GM19043 (cell line): ENCODE results near the gene FILIP1.

Experiments
- ATAC-seq: cut with Tn5 transposase; IDR thresholded peaks from one replicate; pipeline ENCODE4 v1.9.1; 2021; ENCODE audit warnings: low read depth; ENCODE audit not compliant: unreplicated experiment

FILIP1 gene

DNA sequence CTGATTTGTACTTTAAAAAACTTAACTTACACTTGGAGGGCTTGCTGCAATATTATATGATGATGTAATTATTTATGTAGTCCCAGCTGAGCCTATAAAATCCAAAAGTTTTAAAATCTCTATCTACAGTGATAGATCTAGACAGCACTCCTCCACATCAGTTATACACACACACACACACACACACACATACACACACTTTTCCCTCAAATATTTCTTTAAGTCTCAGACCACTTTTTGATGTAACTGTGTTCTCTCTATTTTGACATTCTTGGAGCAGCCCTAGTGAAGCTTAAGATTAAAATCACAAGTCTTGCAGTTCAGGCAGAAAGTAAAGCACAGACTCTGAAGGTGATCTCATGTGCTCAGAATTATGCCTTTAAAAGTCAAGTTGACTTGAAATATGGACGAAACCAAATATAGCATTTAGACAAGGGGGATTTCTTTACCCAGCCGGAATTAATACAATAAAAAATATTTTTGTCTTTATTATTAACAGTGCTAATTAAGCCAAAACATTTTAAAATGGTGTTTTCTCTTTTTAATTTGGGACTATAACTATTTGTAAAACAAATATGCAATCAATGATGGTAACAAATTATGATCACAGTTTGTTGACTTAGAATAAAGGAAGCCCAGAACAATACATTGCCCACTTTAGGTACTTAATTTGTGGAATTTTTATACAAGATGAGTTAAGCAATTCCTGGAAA lies 145.5 kb downstream of the FILIP1 start:
- no peak for ATAC-seq

DNA sequence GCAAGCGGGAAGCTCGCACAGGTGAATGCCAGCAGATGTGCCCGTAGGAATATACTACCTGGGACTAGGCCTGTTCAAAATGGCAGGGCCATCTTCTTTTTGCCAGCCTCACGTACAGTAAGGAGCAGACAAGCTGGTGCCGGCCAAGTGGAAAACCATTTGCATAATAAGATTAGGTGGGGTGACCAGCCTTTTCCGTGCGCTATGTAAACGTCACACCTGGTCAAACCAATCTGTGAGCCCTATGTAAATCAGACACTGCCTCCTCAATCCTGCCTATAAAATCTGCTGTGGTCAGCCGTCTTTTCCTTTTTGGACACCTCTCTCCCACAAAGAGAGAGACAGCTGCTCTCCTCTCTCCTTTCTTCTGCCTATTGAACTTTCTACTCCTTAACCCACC lies 148.2 kb downstream of the FILIP1 start:
- ATAC-seq: no peak

DNA sequence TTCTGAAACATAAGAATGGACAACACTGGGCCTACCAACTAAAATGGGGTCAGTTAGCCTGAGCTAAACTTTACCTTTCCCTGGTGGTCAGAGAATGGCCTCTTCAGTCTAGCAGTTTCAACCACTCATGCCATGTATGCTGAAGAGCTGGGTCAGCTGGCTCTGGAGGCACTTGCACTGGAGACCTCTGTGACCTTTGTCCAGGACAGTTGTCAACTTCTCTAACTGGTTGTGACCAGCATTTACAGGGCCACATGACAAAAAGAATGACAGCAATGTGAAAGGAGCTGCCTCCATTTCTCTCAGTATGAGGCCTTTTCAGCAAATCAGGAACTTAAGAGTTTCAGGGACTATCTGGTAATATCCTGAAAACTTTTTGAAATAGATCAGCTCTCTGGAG lies 149.1 kb downstream of the FILIP1 start:
- no peak for ATAC-seq

DNA sequence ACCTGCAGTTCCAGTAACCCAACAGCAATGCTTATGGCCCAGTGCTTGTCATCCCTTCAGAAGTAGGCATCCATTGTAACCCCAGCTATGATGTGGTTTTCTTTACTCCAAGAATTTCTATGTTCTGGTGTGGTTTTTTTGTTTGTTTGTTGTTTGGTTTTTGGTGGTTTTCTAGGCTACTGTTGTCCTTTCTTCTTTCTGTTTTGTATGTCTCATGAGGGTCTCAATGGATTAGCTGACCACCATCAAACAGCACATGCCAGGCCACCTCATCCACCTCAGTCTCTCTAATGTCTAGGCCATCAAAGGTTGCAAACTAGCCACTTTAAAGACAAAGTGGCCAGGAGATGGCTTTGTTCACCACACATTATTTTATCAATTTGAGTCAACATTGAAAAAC lies 149.6 kb downstream of the FILIP1 start:
- ATAC-seq: no peak

DNA sequence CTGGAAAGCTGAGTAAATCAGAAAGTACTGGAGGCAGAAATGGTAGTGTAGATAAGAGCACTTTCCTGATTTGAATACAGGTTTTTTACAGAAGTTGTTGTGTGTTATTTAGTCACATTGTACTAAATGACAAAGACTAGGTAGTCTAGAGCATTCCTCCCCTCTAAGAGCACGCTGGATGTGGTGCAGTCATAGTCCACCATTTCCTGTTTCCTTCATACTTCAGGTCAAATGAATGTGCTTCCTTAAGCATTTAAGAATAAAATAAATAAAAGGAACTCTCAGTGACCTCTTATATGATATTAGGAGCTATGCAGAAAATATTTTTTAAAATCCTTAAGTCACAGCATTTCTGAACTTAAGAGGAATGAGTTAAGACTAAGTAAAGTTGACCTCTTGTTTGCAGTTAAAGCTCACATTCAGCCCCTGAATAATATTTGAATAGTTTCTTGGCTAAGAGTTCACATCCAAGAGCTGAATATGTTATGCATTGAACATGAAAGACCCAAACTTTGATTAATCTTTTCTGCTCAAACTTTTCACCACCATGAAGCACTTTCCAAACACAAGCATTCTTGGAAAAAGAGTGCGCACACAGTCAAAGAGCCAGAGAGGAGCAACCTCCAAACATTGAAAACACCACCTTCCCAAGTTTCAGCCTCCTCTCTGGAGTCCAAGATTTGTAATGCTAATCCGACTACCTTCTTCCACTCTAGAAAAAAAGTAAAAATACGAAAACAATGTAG lies 155.6 kb downstream of the FILIP1 start:
- ATAC-seq: no peak

DNA sequence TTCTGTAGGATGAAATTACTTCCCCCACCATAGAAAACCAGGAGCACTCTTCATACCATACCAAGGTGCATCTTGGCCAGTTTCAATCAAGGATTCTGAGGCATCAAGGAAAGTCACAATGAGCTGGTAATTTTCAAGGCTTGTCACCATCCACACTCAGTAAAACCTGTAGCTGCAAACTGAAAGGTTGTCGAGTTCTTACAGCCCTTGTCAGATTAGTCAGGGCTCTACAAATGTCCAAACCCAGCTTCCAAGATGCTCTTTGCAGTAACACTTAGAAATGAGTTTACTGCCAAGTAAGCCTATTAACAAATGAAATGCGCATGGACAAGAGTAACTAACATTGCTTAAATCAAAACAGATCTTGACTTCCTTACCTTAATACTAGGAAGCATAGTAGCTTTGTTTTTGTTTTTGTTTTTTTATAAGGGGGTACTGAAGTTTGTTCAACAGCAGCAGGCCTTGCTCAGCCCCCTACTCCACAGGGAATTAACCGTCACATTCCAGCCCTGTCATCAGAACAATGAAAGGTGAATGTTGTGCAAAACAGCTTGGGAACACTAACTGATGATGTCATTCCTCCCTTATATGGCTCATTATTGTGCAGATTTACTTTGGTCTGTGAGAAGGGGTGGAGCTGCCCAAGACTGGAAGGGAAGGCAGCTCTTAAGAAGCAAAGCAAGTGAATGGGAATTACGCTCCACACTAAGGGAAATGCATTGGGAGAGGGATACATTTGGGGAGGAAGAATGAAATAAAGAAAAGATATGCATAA lies 159.1 kb downstream of the FILIP1 start:
- ATAC-seq: no peak

DNA sequence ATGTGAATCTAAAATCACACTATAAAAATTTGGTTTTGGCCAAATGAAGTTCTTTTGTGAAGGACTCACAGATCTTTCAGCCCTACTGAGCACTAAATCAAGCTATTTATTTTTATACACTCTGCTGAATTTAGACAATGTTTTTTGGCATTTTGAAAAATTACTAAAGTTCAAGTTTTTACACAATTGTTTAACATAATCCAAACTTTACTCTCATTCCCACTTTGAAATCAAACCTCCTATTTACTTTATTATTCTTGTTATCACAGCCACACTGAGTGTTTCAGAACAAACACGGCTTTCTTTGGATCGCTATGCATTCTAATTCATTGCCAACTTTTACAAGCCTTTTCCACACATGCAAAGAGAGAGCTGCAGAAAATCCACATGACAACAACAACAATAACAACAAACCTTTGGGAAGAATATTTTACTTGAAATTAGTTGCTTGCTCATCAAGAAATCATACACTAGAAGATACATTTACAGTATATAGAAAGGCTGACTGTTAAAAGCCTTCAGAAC lies 159.9 kb downstream of the FILIP1 start:
- ATAC-seq: no peak

DNA sequence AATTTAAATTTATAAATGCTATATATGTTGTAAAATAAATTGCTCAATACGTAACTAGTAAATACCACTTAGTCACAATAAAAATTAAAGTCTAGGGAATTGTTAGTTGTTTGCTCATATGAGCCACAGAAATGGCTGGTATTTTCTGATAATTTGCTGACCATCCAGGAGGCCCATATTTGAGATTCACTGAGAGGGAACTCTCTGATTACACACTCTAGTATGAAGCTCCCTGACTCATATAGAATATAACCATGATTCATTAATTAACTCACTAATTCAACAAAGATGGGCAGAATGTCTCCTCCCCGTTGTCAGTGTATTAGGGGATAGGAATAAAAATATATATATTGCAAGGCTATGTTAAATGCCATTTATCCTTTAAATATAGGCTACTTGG lies 162.4 kb downstream of the FILIP1 start:
- no peak for ATAC-seq

DNA sequence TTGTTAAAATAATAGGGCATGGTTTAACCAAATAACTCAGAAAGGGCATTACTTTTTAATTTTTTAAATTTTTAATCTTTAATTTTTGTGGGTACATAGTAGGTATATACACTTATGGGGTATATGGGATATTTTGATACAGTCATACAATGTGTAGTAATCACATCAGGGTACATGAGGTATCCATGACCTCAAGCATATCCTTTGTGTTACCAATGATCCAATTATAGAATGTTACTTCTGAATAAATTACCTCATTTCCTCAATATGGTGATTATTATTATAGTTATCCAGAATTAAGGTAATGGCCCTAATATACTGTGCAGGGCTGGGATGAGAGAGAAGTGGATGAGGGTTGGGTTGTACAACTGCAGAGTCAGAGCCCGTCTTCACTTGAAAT lies 163.9 kb downstream of the FILIP1 start:
- no peak for ATAC-seq

DNA sequence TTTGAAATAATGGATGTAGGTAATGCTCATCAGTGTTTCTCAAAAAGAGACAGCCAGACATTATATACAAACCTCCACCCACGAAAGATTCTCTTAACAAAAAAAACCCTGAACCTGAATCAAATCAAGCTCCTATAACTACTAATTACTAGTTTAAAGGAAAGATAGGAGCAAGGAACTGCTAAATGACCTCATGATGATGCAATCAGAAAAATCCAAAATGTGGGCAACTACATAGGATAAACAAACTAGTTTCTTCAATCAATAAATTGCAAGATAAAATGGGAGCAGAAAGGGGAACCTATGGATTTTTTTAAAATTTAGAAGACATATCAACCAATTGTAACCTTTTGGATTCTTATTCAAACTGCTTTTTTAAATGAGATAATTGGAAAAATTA lies 165.8 kb downstream of the FILIP1 start:
- ATAC-seq: no peak

DNA sequence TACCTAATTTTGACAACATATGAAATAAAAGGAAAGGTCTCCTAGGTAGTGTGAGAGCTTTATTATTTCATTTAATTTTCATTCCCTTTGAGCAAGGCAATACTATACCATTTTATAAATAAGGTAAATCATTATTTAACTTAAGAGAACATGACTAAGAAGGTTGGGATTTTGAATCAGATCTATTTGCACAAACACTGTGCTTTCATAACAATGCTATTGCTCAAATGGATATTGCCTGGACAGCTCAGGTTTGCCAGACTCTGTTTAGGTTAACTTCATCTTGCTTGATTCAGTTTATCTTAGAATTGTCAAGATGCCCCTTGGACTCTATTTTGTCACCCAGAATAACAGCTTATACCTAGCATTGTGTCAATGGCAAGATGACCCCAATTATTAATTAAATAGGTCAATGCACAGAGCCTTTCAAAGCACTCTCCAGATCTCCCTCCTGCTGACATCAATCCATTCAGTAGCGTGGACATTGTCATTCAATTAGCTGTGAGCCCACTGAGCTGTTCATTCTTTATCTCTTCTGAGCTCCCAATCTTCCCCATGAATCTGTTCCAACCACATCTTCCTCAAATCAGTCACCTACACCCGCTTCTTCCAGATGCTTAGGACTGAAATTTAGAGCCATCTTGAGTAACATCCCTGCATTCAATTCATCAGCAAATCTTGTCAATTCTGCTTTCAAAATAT lies 166.9 kb downstream of the FILIP1 start:
- ATAC-seq: no peak

DNA sequence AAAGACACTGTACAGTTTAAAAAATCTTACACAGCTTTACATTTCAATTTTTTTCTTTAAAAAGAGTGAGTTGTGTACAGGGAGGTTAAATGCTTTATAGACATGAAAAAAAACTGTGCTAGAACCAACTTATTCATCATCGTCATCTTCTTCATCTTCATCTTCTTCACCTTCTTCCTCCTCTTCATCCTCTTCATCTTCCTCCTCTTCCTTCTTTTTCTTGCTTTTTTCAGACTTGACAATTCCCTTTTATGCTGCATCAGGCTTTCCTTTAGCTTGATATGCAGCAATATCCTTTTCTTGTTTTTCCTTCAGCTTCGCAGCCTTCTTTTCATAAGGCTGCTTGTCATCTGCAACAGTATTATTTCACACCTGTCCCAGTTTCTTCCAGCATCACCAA lies 174.7 kb downstream of the FILIP1 start:
- ATAC-seq: no peak

DNA sequence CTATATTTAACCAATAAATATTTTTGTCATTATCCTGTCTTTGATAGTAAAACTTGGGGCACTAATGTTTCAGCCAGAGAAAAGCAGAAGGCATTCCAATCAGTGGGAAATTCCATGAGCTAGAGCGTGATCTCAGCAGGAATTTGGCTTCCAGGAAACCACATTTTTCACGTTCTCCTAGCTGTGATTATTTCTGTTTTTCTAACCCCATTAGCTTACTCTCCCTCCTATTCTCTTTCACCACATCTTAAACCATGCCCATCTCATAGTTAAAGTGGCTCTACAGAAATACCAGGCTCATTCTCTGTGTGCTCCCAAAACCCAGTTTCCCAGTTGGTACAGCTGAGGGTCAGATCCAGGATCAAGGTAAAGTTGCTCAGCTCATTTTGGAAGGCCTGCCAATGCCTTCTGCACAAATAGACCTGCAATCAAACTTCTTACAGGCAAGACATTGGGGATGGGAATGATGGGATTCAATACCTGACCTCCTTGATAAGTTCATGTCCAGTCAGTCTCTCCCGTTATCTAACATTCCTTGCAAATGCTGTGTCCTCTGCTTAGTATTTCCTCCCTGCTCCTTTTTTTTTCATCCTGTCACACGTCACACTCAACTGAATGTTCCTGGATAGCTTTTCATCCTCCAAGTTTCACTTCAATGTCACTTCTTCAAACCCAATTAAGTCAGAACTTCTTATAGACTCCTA lies 175.9 kb downstream of the FILIP1 start:
- ATAC-seq: no peak

DNA sequence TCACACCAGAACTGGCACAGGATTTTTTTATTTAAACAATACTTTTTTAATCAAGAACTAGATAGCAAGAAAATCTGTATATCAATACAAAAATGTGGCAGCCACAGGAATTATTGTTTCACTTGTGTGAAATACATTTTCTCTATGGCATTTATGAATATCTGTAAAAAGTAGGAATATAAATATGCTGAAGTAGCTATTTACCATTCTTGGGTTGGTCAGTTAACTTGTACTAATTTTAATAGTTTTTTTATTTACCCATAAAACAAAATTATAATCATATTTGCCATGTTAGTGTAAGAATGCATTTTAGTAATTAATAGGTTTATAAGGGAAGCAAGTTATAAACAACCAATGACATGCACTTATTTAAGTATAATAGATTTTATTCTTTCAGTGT lies 177.6 kb downstream of the FILIP1 start:
- ATAC-seq: no peak

DNA sequence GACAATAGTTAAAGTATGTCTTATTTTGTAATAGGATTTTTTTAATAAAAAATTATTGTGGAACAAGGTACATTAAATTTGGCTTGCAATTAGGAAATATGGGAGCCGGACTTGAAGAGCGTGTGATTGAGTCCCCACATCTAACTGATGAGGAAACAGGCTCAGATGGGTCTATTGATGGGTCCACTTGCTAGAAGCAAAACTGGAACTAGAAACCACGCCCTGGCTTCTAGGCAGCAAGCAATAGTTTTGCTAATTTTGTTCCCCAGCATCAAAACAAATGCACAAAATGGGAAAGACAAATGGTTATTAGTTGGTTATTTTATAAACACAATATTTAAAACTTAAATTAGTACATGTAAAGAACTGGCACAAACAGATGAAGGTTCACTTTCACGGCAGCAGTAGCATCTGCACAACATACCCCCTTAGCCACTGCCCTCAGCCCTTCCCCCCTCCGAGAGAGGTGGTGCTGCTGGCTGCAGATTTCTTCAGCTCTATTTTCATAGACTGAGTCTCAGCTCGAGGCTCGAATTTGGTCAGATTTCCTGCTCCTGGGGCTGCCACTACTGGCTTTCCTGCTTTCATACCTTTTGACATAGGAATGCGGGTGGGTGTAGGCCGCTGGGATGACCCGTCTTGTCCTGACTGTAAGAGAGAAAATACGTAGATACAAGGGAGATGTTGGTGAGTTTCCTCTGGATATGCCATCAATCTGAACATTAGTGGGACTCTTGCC lies 185.2 kb downstream of the FILIP1 start:
- ATAC-seq: no peak

DNA sequence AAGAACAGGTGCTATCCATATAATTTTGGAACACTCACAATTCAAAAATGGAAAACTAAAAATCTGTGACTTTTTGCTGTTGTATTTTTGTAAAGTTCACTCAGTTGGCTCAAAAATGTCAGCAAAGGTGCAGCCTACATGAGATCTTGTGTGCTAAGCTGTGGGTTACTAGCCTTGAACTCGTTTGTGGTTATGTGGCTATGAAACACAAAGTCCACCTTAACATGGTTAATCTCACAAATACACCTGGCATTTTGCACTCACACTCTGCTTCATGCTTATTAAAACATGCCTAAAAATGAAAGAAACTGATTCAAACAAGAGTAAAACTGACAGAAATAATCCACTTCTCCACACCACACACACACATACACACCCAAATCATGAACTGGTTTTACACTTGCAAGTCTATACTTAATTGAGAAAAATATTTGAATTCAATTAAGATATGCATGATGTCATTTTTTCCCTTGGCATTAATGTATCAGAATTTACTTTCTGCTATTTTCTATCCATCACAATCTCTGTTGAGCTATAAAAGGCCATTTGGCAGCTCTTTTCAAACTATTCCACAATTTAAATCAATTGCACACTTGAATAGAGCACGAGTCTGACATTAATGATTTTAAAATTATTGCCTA lies 186.1 kb downstream of the FILIP1 start:
- no peak for ATAC-seq

DNA sequence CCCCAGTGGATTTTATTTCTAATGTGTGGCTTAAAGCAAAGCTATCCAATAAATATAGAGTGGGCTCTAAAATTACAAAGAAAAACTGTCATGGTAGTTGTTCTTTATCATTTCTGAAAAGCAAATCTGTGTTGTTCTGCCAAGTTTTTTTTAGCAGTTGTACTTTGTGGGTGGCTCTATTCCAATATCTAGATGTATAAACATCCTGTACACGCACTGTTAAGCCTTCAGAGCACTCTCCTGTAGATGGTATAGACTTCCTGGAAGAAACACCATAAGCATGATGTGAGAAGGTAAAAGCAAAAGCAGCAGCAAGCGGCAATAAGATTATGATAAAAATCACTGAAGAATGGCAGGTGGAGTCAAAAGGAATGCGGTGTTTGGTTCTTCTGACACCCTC lies 187.5 kb downstream of the FILIP1 start:
- ATAC-seq: no peak

DNA sequence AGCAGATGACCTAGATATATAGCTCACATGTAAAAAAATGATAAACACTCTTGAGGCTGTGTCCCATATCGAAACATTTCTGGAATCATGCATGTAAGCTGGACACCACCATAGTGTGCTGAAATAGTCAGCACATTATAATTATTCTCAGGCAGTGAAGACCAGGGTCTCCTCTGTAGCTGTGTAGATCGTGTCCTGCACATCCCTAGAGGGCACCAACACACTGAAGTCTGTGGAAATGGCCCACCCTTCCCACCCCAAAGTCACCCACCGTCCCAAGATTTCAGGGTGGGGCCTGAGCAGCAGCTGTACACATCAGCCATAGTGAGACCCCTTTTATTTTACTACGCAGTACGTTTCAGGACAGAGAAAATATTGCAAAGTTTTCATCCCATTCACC lies 188.0 kb downstream of the FILIP1 start:
- no peak for ATAC-seq

DNA sequence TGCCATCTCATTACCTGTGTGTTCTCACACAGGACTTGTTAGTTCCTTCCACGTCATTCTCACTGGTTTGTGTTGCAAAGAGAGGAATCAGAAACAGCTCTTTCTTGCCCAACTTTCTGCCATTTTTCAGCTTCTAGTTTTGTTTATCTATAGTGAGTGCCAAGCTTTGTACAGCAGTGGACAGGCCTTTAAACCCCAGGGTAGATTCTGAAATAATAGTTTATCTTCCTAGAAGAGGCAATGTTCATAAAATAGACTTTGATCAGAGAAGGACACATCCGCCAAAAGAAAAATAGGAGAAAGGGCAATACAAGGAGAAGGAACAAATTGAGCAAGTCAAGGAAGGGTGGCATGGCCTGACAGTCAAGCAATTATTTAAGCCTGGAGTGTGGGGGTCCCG lies 191.3 kb downstream of the FILIP1 start:
- ATAC-seq: no peak
